Activated T-helper 9 cell treated with anti-CD3 and anti-CD28 coated beads, Interleukin-2, amount 50 U/mL, for 16 hours (primary cell): ENCODE results near the gene MYH15.
"Not testable (repeated sequence)": the region's sequence is repeated elsewhere in the genome, so short reads cannot be mapped to it uniquely, and the experiment has no call there.

Experiments
- DNase-seq: peaks from one replicate; pipeline ENCODE4 v3.0.0-alpha.2; 2020; ENCODE audit warnings: low read depth

MYH15 gene

GRCh38 chr3:108383306-108383705, 127.1 kb downstream of the MYH15 start:
- DNase-seq = no peak

DNA sequence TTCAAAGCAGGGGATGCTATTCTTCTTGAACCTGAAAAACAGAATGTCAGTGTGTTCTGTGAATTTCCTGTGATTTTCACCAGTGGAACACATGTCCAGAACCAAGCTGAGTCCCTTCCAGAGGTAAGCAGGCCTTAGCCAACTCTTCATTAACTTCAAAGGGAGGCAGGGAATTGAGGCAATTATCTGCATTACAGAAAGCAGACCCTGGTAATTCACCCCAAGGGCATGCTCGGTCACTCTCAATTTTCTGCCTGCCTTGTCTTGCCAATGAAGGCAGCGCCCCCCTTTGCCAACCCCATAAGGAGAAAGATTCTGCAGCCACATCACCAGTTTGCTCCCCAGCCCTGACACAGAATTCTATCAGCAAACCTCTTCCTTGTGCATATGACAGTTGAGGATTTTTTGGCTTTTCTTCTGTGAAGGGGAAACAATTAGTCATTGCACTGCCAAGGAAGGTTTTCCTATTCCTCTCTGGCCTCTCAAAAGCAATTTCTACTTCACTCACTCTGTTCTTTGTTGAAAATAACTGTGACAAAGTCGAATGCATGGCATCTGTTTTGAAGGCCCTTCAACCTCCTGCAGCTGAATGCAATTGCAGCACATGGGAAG, 128.8 kb downstream of the MYH15 start:
- DNase-seq = no peak

GRCh38 chr3:108380128-108380795, 130.1 kb downstream of the MYH15 start:
- no peak for DNase-seq

- not testable (repeated sequence) for DNase-seq
Measured at GRCh38 chr3:108378952-108379342, 131.4 kb downstream of the MYH15 start.

DNA sequence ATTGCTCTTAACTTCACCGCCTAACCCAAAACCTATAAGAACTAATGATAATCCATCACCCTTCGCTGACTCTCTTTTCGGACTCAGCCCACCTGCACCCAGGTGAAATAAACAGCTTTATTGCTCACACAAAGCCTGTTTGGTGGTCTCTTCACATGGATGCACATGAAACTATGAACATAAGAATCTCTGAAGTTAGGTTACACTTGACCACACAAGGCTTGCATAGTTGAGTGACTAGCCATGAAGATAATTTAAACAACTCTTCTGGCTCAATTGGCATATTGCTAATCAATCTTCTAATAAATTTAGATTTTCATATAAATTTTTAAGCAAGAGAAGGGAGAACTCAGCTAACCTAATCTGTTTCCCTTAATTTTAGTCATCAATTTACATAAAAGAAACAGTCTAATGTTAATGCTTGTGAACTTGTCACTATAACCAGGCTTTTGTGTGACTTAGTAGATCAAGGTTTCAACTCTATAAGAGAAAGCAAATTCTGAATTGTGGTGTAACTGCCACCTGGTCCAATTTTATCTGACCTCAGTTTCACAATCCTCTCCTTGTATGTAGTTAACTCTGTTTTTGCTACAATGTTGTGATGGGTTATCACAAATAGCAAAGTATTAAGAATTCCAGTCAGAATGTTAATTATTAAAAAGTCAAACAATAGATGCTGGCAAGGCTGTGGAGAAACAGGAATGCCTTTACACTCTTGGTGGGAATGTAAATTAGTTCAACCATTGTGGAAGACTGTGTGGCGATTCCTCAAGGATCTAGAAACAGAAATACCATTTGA, 132.0 kb downstream of the MYH15 start:
- no peak for DNase-seq

DNA sequence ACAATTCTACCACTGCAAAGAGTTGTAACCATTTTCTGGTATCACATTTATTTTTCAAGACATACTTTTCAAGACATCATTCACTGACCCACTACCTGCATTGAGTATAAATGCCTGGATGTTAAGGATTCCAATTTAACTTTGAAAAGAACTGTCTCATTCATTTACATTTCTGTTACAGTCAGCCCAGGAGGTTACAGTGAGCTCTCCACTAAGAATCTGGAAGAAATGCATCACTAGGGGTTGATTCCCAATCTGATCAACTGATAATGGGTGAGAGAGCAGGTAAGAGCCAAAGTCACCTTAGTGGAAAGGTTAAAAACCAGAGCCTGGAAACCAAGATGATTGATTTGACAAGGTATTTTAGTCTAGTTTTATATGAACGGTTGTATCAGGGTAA, 133.0 kb downstream of the MYH15 start:
- no peak for DNase-seq

DNA sequence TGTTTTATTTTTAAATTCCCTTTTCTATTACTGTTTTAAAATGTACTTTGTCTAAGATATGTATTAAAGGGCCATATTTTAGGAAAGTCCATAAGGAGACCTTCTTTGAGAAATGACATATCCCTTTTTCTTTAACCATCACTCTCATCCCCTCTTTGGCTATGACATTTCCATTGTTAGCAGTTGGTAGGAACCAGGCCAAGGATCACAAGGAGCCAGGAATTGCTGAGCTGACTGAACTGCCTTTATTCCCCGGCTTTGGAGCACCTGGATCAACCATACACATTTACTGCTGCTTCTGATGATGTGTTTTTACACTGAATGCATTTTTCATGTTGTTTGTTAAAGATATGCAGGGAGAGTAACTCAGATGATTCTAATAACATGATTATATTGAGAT, 134.4 kb downstream of the MYH15 start:
- no peak for DNase-seq

- no peak for DNase-seq
Measured at GRCh38 chr3:108359011-108359410, 151.4 kb downstream of the MYH15 start.

DNA sequence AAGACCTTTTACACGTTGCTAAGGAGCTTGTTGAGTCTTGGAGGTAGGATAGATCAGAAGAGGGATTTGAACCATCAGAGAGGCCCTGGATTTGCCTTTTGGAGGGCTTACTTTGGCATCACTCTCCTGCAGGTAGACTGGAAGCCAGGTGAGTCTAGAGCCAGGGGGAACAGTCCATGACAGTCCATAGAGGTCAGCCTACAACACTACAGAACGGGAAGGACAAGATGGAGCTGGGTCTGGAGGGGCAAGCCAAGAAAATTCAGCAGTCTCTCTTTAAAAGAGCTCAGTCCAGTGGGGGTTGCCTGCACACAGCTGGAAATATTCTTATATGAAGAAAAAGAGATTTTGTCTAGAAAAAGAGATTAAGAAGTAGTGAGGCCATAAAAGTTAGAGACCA, 153.4 kb downstream of the MYH15 start:
- DNase-seq = no peak

DNA sequence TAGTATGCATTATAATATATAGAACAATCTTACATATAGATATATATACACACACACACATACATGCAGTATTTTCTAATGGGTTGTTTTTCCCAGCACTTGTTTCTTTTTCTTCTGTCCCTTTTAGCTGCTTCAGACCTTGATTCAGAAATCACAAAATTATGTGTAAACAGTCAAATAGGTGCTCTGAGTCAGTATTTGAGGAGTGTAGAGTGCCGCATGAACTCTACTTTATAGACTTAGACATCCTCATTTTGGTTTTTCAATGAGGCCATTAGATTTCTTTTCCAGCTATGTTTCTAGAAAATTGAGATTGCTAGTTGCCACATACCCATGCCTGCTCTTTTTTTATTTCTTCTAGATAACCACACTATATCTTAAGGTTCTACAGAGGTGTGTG, 155.8 kb downstream of the MYH15 start:
- no peak for DNase-seq

DNA sequence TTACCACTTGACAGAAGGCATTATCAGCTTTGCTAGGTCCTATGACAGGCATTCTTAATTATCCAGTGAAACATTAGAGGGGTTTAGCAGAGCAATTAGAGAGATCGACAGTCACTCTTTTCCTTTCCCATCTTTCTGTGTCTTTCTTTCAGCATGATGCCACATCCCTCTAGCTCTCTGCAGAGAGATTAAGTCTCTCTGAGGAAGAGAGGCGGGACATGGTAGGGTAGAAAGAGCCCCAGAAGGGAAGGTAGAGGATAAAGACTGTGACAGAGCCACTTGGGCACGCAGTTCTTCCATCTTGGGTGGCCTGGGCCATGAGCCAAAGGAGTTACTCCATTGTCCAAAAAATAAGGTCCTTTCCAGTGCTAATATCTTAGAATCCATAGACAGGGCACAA, 158.2 kb downstream of the MYH15 start:
- no peak for DNase-seq

DNA sequence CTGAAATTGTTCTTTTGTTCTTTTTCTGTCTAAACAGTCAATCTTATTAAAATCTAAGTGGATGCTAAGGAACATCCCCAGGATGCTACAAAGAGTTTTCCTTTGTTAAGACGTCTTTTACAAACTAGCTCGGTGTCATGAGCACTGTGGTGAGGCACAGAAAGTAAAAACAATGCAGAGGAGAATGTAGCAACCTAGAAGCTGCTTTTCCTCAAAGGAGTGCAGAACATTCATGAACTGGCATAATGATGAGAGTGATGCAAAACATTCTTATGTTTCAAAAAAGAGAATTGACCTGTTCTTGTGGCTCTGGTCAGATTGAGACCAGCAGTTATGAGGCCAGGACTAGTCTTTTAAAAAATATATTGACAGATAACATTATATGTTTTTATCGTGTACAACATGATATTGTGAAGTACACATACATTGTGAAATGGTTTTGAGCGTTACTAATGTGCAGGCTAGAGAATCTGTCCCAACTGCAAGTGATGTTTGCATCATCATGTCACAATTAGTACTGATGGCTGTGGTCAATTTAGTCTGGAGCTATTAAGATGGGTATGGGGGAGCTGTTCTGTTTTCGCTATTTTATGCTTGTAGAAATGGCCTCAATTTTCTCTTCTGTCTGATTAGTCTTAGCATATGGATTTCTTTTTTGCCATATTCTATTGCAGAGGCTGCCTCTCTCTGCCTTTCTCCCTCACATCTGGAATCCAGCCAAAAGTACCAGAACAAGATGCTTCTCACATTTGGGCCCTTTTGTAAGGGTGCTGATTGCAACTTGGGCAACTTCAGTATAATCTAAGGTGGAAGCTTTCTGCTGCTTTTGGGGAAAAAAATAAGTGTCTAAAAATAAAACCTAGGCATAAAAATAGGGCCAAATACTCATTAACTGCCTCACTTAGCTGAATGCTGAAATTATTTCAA, 163.8 kb downstream of the MYH15 start:
- no peak for DNase-seq

DNA sequence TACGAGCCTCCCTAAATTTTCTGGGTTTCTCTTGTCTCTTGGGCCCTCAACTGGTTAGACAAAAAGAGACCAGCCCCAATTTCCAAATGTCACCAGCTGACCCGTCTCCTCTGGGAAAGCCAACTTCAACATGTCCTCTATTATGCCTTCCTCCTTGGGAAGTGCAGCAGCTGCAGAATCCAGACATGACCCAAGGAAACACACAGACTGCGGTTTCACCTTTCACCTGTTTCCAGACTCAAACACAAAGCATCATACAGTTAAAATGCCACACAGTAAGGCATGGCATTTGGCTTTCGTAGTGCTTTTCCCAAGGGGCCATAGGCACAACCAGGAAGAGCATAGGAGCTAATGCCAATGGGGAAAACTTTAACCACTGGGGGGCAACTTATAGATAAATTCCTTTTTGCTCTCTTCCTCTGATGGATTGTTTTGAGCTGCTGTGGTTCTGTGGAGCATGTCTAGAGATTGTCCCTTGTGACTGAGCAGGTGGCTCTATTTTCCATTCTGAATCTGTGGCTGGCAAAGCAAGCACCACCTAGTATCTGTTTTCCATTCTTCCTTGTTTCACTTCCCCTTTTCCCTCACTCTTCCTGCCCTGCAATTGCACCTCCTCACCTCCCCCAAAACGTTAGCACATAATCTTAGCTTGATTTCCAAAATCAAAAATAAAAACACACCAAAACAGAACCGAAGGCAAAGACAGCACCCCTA, 164.7 kb downstream of the MYH15 start:
- DNase-seq = no peak

DNA sequence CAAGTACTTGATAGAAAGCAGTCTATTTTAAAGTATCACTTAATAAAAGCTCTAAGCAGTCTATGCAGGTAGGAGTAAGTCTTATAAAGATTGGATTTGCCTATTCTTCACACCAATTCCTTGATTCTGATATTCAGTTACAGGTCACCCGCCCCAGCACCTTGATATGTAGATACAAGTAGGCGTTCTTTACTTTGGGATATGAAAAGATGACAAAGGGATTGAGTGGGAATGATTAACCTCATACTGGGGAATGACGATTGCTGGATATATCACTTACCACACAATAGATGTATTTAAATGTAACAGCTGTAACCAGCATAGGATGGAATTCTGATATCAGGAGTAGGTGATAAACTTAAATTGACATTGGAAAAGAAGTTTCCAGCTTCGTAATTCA, 166.9 kb downstream of the MYH15 start:
- no peak for DNase-seq

DNA sequence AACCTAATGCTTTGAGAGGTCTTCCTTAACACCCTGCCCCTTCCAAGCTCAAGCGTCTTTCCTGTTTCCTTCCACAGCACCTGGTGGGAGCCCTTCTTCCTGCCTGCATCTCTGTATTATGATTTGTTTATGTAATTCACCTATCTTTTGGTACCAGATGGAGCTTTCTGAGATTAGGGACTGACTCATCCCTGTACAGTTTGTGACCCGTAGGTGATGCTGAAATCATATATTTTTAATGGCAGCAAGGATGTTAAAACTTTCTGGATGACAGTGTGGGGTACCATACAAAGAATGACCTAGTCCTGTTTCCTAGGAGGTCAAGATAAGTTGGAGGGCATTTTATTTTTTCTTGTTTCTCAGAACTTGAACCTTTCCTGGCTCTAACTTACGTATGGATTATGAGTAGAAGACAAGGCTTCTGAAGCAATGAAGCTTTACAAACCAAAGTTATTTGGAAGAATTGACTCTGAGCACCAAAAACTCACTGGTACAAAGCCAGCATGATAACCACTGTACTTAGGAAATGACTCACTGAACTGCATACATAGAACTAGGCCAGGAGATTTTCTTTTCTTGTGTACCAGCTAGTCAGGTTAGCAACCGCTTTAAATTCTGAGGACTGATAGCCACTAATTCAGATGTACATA, 167.4 kb downstream of the MYH15 start:
- no peak for DNase-seq

DNA sequence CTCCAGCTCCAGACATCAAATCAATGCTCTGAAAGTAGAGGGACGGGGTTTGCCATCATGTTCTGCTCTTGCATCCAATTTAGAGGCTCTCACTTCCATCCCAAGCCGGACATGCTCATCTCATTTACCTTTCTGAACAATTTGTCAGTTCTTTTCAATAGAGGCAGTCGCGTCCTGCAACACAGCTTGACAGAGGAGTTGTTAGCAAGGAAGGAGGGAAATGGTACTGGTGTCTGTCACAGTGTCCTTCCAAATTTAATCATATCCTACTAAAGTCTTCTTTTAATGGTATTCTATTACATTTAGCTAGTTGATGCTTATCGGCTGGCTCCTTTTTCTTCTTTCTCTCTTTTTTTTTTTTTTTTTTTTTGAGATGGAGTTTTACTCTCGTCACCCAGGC, 168.5 kb downstream of the MYH15 start:
- DNase-seq = no peak

- no peak for DNase-seq
Measured at GRCh38 chr3:108338901-108339545, 171.4 kb downstream of the MYH15 start.

DNA sequence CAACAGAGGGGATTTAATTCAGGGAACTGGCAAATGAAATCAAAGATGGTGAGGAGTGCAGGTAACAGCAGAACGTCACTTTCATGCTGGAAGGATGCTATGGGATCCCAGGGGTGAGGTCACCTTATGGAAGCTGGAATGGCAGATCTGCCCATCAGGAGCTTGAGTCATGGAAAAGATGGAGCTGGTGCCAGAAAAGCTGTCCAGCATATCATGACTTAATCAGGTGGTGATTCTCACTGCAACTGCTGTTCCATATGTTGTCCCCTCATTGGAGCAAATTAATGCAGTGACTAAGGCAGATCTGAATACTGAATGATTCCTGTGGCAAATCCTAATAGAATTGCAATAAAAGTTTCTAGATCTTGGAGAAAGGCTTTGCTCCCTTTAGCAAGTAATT, 175.7 kb downstream of the MYH15 start:
- no peak for DNase-seq

DNA sequence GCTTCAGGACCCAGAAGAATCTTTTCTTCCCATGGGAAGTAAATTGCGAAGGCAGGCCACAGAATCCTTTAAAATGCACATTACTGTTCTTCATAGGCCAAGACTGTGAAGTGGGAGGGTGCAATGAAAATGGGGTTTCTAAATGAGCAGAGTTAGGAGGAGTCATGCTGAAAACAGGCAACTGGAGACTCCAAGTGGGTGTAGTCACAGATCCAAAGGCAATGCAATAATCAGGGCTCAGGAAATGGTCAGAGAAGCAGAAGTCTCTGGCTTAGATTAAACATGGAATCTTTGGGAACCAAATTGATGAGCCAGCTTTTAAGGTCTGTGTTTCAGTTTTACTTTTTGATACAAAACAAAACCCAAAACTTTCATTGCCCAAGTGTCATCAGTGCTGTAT, 176.4 kb downstream of the MYH15 start:
- DNase-seq = no peak

GRCh38 chr3:108331792-108332191, 178.6 kb downstream of the MYH15 start:
- DNase-seq = no peak
